HL-60 (cell line): ENCODE measurements around the gene ERH.

Source experiments
- DNase-seq, 2 experiments: peaks; one replicate each; pipeline ENCODE4 v3.0.0-alpha.2; 2010 to 2020; ENCODE audit warnings: low read depth in 1 of 2, low spot score in 1 of 2
- H3K27ac ChIP-seq: fragments of 250-450 bp; sonication (Bioruptor Pico); replicated peaks from 2 replicates; pipeline ENCODE4 v1.5.1; 2020; ENCODE audit warnings: mild to moderate bottlenecking, moderate library complexity
- H3K27me3 ChIP-seq: fragments of 250-450 bp; sonication (Bioruptor Pico); 2 replicates; pipeline ENCODE4 v1.5.1; 2021; ENCODE audit warnings: mild to moderate bottlenecking, moderate library complexity; ENCODE audit not compliant: insufficient read depth, poor library complexity, severe bottlenecking
- H3K4me3 ChIP-seq: replicated peaks from 2 replicates; pipeline ENCODE4 v1.5.1; 2011; ENCODE audit warnings: mild to moderate bottlenecking, control low read depth, low read length; ENCODE audit not compliant: insufficient read depth
- CTCF ChIP-seq: IDR thresholded peaks from one replicate; pipeline ENCODE4 v1.5.1; 2011; ENCODE audit warnings: low read length, control low read depth, inconsistent platforms; ENCODE audit not compliant: insufficient read depth
- GABPA ChIP-seq: IDR thresholded peaks from 2 replicates; pipeline ENCODE4 v1.6.1; 2012; ENCODE audit warnings: low read depth
- POLR2AphosphoS5 ChIP-seq: IDR thresholded peaks from 2 replicates; pipeline ENCODE4 v1.6.1; 2012; ENCODE audit warnings: low read depth
- REST ChIP-seq: IDR thresholded peaks from 2 replicates; pipeline ENCODE4 v1.6.1; 2012; ENCODE audit warnings: low read depth; ENCODE audit not compliant: insufficient replicate concordance
- SPI1 ChIP-seq: IDR thresholded peaks from 2 replicates; pipeline ENCODE4 v1.6.1; 2012; ENCODE audit warnings: low read depth, mild to moderate bottlenecking, borderline replicate concordance

The ERH gene

DNA sequence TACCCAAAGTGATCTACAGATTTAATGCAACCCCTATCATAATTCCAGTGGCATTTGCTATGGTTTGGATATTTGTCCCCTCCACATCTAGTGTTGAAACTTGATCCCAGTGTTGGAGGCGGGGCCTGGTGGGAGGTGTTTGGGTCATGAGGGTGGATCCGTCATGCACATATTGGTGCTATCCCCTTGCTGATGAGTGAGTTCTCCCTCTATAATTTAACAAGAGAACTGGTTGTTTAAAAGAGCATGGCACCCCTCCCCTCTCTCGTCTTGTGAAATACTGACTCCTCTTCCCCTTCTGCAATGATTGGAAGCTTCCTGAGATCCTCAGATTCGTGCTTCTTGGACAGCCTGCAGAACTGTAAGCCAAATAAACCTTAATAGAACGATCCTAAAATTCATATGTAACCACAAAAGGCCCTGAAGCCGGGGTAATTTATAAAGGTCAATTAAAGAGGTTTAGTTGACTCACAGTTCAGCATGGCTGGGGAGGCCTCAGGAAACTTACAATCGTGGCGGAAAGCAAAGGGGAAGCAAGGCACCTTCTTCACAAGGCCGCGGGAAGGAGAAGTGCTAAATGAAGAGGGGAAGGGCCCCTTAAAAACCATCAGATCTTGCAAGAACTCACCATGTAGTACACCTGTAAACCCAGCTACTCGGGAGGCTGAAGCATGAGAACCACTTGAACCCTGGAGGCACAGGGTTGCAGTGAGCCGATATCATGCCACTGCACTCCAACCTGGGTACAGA, 41.6 kb upstream of the ERH start:
- peak; percentile 38 to 67 for DNase-seq
- Histone ChIP-seq H3K4me3 (no peak overlapping the region), H3K27me3 (no peaks in the 10 kb centered on the region), H3K27ac (peak overlapping the region; percentile 44)
- TF ChIP-seq GABPA (no peak), SPI1 (peak; percentile 28; the same call in 1 of the 2 replicates), POLR2AphosphoS5 (no peak), CTCF (no peak)

GRCh38 chr14:69432364-69432763, 34.3 kb upstream of the ERH start:
- no peak overlapping the region for H3K4me3 ChIP-seq
- DNase-seq, result no peak
- H3K27me3 ChIP-seq, result no peaks in the 10 kb centered on the region
- no peak overlapping the region for H3K27ac ChIP-seq
- TF ChIP-seq SPI1 (no peak), CTCF (no peak), POLR2AphosphoS5 (no peak), REST (no peak), GABPA (no peak)

DNA sequence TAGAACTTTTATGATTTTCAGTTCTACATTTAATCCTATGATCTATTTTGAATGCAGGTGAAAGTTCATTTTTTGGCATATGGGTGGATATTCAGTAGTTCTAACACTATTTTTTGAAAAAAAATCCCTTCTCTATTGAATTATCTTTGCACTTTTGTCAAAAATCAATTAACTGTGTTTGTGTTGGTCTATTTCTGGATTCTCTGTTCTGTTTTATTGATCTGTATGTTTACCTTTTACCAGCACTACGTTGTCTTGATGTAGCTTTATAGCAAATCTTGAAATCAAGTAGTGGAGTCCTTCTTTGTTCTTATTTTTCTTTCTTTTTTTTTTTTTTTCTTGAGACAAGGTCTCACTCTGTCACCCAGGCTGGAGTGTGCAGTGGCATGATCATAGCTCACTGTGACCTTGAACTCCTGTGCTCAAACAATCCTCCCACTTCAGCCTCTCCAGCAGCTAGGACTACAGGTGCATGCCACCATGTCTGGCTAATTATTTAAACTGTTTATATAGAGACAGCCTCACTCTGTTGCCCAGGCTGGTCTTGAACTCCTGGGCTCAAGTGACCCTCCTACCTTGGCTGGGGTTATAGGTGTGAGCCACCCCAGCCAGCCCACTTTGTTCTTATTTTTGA, 32.3 kb upstream of the ERH start:
- no peak for DNase-seq
- Histone ChIP-seq H3K27me3 (no peaks in the 10 kb centered on the region), H3K27ac (no peak overlapping the region), H3K4me3 (no peak overlapping the region)
- TF ChIP-seq GABPA, result no peak

GRCh38 chr14:69429643-69430042, 31.5 kb upstream of the ERH start:
- DNase-seq, result no peak
- Histone ChIP-seq H3K4me3 (no peak overlapping the region), H3K27me3 (no peaks in the 10 kb centered on the region), H3K27ac (no peak overlapping the region)
- TF ChIP-seq REST, result no peak
- no peak for TF ChIP-seq SPI1
